Brain microvascular endothelial cell (primary cell): ENCODE measurements around the gene UNC5B.

Experiments
- DNase-seq: peaks from one replicate; pipeline ENCODE4 v3.0.0-alpha.2; 2020
- H3K27ac ChIP-seq: fragments of 250-450 bp; sonication (Bioruptor Pico); 2 replicates; pipeline ENCODE4 v1.5.1; 2020; ENCODE audit warnings: mild to moderate bottlenecking, moderate library complexity
- H3K27me3 ChIP-seq: fragments of 250-450 bp; sonication (Bioruptor Pico); replicated peaks from 2 replicates; pipeline ENCODE4 v1.5.1; 2020; ENCODE audit warnings: mild to moderate bottlenecking
- H3K36me3 ChIP-seq: fragments of 250-450 bp; sonication (Bioruptor Pico); replicated peaks from 2 replicates; pipeline ENCODE4 v1.5.1; 2020; ENCODE audit warnings: mild to moderate bottlenecking
- H3K4me3 ChIP-seq: 2 replicates; pipeline ENCODE4 v1.5.1; 2011; ENCODE audit warnings: low read depth, mild to moderate bottlenecking, control low read depth, low read length, moderate library complexity
- CTCF ChIP-seq: IDR thresholded peaks from 2 replicates; pipeline ENCODE4 v1.5.1; 2011; ENCODE audit warnings: low read depth, mild to moderate bottlenecking, moderate library complexity, low read length, control low read depth, inconsistent platforms; ENCODE audit errors: missing control alignments
- in situ Hi-C: cut with HindIII; loops from 2 replicates; pipeline ENCODE4 v1.10.0; 2017; ENCODE audit warnings: low sequenced_read_pairs, low pct_ligation_motif_present

The UNC5B gene

GRCh38 chr10:71273506-71273905 is 61.1 kb downstream of the UNC5B start:
- no peak for TF ChIP-seq CTCF
- no peak overlapping the region for H3K27ac ChIP-seq
- no peaks in the 10 kb centered on the region for H3K36me3 ChIP-seq
- in situ Hi-C loops = no loop called here
- no peak for DNase-seq
- no peak overlapping the region for H3K4me3 ChIP-seq
- H3K27me3 ChIP-seq = no peaks in the 10 kb centered on the region

- no peak overlapping the region for H3K27ac ChIP-seq
- DNase-seq = no peak
- no peak for TF ChIP-seq CTCF
- no peaks in the 10 kb centered on the region for H3K27me3 ChIP-seq
- in situ Hi-C loops = no loop called here
- no peaks in the 10 kb centered on the region for H3K36me3 ChIP-seq
- H3K4me3 ChIP-seq = no peak overlapping the region
Observed at GRCh38 chr10:71274901-71275796, 62.8 kb downstream of the UNC5B start.

- H3K27ac ChIP-seq = no peak overlapping the region
Observed at GRCh38 chr10:71276873-71277272, 64.5 kb downstream of the UNC5B start.

GRCh38 chr10:71277914-71278665 is 65.7 kb downstream of the UNC5B start:
- in situ Hi-C loops = no loop called here

More at GRCh38 chr10:71276873-71277272, 64.5 kb downstream of the UNC5B start:
- H3K27me3 ChIP-seq = no peaks in the 10 kb centered on the region
- no peak for DNase-seq
- H3K4me3 ChIP-seq = no peak overlapping the region
- no peaks in the 10 kb centered on the region for H3K36me3 ChIP-seq
- in situ Hi-C loops = no loop called here
- TF ChIP-seq CTCF = no peak

More at GRCh38 chr10:71277914-71278665, 65.7 kb downstream of the UNC5B start:
- H3K27ac ChIP-seq = no peak overlapping the region
- no peak for TF ChIP-seq CTCF
- H3K4me3 ChIP-seq = no peak overlapping the region
- DNase-seq = no peak
- no peaks in the 10 kb centered on the region for H3K27me3 ChIP-seq
- H3K36me3 ChIP-seq = no peaks in the 10 kb centered on the region
